DND-41 (cell line): ENCODE results near the gene DUSP7.

ENCODE experiments used
- CTCF ChIP-seq: IDR thresholded peaks from 2 replicates; pipeline ENCODE4 v1.5.1; 2012; ENCODE audit warnings: borderline replicate concordance, low read length, moderate library complexity, mild to moderate bottlenecking; ENCODE audit not compliant: poor library complexity, severe bottlenecking; ENCODE audit errors: extremely low read depth
- EZH2 ChIP-seq: IDR thresholded peaks from 3 replicates; pipeline ENCODE4 v1.6.1; 2012; ENCODE audit warnings: borderline replicate concordance, low read depth, mild to moderate bottlenecking, moderate library complexity, low read length, inconsistent platforms; ENCODE audit not compliant: severe bottlenecking

GRCh38 chr3:52013802-52014598 is 42.4 kb downstream of the DUSP7 start:
- TF ChIP-seq CTCF = no peak
- no peak for TF ChIP-seq EZH2
